Mesenteric fat pad (tissue), 1 donor: ENCODE measurements around the gene RAB27B. TPM values are rescaled to one million over a fixed set of nuclear protein-coding genes. Genes with fewer than 3 reads are reported as not detected.

Experiments
- DNase-seq: peaks from one replicate; pipeline ENCODE4 v3.0.0-alpha.2; 2020; ENCODE audit warnings: low spot score
- total RNA-seq: library from RNA; stranded (reverse); fragmentation: NEBNext Ultra II Directional; extraction: Animal tissue kit (Norgen Biotek cat#: 25700); gene quantifications from one replicate; pipeline ENCODE4 v1.2.1, GENCODE V29; 2021
- donor health status: DM: yes; HTN: yes; CAD: no.

Gene RAB27B
- total RNA-seq, 1 donor from 2014 or later = 0.93 TPM

DNA sequence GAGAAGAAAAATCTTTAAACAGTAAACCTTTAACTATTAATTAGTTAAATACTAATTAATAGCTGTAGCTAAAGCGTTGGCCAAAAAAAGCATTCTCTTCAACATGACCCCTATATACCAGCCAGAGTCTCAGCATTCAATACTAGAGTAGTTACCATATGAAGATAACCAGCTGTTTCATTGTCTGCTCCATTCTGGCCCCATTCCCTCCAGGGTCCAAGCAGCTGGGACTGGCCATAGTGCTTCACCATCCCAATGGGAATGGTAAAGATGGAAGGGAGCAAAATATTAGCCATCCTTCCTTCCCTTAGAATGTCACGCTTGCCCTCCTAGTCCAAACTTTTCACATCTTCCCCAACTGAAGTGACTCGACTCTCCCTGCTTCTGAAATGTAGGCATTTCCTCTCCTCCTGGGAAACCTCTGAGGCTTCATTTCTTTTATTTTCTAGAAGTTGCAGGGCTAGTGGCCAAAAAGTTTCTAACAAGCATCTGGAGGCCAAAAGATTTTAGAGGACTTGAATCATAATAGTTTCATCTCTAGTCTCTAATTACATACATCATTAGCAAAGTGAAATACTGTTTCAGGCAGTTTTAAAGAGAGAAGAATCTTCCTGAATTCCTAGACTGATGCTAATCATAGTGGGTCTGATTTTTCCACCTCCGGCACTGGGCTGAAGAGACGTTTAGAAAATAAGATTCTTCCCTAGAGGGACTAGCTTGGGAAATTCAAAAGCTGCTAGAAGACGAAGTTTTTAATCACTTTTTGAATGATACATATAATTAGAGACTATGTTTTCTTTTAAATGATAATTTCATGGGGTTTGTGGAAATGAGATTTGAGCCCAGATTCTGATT lies 78.3 kb downstream of the RAB27B start:
- no peak for DNase-seq

DNA sequence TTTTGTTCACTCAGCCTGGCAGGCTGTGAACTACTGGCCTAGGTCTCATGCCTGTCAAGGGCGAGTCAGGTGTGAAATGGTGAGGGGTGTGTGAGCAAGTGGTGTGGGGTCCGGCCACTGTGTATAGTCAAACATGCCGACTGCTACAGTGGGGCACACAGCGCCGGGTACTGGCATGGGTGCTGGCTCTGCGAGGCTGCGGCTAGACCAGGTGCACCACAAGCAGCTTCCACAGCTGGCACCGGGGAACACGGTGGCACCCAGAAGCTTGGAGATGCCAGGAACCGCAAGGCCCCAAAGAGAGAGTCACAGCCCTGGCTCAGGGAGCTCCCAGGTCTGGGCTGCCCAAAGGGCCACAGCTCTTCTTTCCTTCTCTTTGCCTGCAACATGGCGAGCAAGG lies 81.3 kb downstream of the RAB27B start:
- DNase-seq = no peak

DNA sequence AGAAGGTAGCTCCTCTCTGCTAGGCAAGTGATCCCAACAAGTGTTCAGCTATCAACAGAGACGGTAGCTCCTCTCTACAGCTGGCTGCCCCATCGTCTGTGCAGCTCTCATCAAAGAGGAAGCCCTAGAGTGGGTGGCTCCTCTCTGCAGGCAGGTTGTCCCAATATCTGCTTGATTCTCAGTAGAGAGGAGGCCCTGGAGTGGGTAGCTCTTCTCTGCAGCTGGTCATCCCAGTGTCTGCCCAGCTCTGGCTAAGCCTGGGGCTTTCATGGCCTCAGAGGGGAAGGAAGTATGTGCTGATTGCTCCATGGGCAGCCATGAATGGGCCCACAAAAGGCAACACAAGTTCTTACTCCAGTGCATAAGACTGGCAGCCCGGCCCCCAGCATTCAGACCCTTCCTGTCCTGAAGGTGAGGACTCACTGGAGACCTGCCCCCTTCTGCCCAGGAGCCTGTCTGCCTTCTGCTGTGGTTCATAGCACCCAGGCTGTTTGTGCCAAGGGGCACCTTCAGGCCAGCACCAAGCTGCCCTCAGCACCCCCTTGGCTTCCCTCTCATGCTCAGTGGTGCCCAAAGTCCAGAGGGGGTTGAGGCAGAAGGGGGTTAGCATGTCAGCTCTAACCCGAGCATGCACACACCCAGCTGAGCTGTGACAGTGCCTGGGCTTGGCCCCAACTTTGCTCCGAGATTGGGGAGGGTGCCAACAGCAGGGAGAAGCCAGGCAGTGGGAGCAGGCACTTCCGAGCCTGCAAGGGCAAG lies 82.1 kb downstream of the RAB27B start:
- no peak for DNase-seq

DNA sequence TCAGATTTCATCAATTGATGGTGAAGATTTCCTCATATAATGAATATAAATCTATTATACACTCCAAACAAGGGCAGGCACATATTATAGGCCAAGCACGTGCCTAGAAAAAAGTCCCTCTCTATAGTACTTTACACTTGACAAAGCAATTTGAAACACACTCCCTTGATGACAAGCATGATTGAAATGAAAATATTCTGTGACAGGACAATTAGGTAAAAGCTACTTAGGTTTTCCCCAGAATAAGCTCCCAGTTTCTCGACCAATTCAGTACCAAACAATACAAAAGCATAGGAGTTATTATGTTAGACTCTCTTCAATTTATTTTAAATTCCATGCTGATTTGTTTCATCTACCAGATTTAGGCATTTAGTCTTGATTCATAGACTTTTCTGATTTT lies 83.3 kb downstream of the RAB27B start:
- DNase-seq = no peak

DNA sequence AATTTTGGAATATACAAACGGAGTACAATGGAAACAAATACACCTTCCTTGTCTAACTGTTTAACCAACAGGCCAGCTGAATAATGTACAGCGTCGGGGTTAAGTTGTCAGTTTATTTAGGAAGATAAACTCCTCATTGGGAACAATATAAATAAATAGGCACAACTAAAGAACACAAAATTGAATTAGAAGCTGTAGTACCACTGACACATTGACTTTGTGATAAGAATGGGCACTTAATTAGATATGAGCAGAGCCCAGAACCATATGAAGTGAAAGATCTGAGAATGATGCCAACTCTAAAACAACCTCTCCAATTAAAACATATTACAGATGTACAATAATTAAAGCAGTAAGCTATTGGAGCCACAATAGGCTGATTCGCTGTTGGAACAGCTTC lies 86.5 kb downstream of the RAB27B start:
- no peak for DNase-seq

DNA sequence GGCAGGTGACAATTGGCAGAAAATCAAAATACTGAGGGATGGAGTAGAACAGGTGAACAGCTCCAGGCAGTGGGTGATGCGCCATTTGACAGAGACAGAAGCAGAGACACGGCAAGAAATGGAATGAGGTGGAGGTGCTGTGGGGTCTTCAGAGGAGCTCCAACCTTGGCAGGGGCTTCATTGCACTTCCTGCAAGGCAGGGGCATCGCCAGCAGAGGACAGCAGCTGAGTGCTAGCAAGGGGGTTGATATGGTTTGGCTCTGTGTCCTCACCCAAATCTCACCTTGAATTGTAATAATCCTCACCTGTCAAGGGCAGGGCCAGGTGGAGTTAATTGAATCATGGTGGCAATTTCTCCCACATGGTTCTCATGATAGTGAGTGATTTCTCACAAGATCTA lies 88.2 kb downstream of the RAB27B start:
- DNase-seq = no peak

DNA sequence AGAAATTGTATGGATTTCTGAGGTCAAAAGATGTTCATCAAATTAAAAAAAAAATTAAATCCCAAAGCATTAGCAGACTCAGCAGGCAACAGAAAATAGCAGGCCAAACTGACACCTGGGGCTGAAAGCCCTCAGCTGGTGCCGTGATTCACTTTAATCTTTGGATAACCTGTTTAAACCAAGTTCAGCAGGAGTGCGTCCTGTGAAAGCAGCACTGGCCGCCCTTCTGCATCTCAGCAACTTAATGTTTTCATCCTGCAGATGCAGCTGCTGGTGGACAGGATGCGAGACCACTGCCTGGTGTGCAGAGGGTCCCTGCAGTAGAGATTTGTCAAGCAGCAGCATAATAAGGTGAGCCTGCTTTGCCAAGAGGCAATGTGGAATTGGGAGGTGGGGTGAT lies 89.8 kb downstream of the RAB27B start:
- no peak for DNase-seq

DNA sequence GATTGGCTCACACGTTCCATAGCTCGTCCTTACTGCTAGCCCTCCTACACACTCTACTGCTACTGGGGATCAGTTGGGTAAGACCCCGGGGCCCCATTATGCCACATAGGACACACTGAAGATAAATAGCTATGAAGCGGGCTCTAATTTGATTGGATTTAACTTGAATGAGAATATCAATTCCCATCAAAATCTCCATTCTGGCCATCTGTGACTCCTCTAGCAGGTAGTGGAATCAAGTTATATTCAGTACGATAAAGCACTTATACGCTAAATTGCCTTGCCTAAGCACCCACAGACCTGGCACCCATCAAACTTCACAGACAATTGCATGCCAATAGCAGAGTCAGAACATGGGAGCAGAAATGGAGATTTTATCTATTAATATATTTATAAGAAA lies 91.1 kb downstream of the RAB27B start:
- DNase-seq = no peak

DNA sequence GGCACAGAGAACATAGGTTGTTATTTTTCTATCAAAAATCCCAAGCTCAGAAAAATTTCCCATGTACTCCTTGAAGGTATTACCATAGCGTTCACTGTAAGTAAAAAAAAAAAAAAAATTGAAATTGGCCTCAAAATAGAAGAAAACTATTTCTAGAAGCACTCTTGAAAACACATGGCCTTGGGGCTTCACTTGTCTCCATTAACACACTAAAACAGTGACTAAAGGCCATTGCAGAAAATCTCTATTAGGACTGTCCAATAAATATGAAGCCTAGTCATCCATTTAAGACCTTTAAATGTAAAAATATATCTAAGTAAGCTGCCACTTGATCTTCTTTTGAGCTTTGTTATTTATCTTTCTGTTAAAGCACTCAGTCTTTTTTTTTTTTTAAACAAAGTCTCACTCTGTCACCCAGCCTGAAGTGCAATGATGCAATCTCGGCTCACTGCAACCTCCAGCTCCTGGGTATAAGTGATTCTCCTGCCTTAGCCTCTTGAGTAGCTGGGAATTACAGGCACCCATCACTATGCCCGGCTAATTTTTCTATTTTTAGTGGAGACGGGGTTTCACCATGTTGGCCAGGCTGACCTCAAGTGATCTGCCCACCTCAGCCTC lies 95.2 kb downstream of the RAB27B start:
- DNase-seq = no peak

DNA sequence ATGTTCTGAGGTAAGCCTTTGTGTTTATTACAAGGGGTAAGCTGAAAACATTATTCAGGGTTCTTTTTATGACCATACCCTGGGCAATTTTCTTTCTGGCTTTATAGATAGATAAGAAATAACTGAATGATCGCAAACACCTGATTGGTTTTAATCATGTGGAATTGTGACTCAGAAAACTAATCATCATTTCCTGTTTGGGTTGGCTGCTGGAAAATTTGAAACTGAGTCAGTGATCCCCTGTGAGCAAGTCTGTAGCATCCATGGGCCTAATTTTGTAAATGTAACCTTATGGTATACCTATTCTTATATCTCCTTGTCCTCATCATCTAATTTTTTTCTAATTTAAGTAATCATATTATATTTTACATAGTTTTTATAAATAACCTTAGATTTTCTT lies 96.7 kb downstream of the RAB27B start:
- DNase-seq = no peak

DNA sequence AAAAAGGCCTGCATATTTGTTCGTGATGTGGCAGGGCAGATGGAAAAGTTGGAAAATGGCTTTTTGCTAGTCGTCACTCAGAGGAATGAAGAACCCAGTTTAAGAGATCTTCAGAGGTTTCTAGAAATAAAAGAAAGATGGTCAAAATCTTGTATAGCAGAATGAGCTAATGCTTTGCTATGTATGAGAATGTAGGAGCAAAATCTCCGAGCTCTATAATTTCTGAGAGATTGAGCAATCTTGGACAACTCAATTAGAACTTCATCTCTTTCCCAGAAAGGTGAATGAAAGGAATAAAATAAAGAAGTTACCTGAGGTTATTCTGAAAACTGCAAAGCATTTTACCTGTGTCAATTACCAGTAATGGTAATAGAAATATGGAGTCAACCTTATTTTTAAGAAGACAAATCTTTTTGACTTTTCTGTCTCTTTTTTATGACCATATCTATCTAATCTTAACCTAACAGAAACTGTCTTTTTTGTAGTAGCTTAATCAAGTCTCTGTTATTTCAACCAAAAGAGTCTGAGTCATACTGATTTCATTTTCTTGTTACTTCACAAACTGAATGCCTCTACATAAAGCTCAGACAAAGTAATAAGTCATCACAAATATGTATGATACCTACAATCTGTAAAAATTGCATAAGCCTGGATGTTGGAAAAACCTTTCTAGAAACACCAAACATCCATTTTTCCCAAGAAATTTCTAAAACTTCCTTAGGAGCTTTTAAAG lies 98.5 kb downstream of the RAB27B start:
- DNase-seq = no peak

DNA sequence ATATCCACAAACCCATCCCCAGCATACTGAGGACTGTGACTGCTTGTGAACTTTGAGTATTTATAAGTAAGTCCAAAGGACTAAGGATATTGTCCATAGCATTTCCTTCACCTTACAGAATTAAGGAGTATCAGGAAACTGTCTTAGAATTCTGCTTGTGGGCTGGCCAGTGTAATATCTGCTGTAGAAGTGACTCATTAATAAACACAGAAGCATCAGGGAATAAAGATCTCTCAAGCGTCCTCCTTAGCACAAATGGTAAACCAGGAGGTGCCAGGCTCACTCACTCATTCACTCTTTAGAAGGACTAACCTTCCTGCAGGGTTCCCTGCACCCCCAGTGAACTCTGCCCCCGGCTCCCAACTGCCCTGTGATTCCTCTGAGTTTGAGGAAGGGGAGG lies 100.0 kb downstream of the RAB27B start:
- DNase-seq = no peak

DNA sequence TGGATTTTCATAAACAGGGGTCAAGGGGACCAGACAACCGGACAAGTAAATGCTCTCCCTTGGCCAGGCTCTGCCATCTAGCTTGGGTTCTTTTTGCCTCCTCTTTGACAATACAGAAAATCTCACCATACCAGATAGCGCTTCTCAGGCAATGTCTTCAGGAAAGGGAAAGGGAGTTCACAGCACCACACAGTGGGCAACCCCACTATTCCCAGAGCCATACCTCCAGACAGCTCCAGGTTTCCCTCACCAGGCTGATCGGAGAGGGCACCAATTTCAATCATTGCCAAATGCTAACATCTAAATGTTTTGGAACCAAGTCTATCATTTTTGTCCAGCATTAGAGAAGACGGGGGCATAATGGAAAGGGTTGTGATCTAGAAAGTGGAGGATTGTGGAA lies 102.9 kb downstream of the RAB27B start:
- no peak for DNase-seq

DNA sequence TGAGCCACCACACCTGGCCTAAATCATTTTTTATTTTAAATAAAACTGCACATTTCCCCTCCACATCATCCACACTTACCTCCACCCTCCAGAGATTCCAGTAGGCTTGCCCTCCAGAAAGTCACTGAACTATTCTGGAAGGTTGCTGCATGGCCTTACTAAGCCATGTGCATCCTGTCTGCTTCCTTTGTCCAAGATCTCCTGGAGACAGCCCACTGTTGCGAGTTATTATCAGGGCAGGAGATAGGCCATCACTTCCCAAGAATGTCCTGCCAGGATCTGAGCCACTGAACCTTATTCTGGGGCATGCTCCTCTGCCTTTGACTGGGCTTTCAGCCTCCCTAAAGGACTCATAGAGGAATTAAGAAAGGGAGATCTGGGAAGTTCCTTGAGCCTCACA lies 104.2 kb downstream of the RAB27B start:
- DNase-seq = no peak

DNA sequence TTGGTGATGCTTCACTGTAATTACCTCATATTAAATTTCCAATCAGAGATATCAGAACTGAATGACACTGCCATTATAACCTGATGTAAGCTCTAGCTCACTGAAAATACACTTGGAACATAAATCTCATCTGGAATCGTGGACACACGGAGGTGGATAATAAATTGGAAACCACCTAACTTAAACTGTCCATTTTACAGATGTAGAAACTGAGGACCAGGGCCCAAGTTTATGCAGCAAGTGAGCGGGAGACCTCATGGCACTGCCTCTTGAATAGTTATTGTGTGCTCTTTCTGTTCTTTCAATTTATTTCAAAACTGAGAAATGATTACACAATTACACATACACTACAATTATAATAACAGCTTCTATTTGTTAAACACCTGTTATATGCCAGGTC lies 110.2 kb downstream of the RAB27B start:
- no peak for DNase-seq

DNA sequence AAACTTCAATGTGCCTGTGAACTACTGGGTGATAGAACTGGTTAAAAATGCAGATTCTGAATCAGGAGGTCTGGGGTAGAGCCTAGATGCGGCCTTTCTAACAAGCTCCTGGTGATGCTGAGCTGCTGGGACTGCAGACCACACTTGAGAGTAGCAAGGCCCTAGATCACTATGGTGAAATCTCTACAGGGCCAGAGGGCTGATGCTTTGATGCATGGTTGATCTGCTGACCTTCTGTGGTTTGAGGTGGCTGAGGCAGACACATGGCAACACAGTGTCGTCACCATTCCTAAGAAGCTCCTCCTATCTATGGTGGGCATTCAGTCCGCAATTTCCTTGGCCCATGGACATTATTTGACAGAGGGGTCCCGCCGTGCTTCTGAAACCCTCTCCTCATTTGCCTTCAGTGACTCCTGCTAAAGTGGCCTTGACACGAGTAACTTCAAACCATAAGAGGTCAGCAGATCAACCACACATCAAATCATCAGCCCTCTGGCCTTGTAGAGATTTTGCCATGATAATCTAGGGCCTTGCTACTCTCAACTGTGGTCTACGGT lies 111.2 kb downstream of the RAB27B start:
- DNase-seq = no peak

DNA sequence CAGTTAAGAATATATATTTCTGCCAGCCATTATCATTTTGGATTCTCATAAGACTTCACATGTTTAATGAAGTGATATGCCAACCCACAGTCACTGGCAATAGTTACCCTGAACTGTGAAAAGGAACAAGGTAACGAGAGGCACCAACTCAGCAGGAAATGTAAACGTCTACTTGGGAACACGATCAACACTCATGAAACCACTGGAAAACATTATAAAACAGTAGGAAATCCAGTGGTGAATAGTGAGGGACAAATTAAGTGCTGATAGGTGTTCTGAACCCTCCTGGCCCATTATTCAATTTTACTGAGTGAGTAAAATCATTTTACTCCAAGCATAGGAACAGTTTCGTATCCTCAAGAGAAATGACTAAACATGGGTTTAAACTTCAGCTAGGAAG lies 113.9 kb downstream of the RAB27B start:
- no peak for DNase-seq

DNA sequence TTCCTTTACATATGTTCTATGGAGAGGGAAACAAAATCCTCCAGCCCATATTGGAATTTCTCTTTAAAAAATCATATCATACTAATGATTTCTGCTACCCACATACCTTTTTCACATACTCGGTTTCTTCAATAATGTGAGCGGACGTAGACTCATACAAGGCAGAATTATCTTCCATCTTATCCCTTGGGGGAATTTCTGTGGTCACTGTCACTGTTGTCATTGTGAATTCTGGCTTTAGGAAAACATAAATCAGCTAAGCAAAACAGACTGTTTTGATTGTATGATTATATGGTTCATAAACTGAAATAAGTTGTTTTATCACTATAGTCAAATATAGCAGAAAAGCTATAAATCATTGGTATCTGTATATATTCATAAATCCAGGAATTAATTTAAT lies 114.3 kb downstream of the RAB27B start:
- no peak for DNase-seq
